GM18507 (cell line): ENCODE results near the gene HPGDS.
"Not testable (repeated sequence)": the region's sequence is repeated elsewhere in the genome, so short reads cannot be mapped to it uniquely, and the experiment has no call there.

ENCODE experiments used
- DNase-seq: peaks from one replicate; pipeline ENCODE4 v3.0.0; 2011; ENCODE audit warnings: low read depth; ENCODE audit not compliant: insufficient read length; ENCODE audit errors: extremely low spot score
- FAIRE-seq: peaks from 2 replicates; lab custom pipeline; 2011; peaks lifted over from hg19 to GRCh38; lab: Jason Lieb, UNC

The HPGDS gene

GRCh38 chr4:94359221-94359620, 16.6 kb upstream of the HPGDS start:
- no peak for FAIRE-seq

GRCh38 chr4:94358101-94358500, 15.5 kb upstream of the HPGDS start:
- FAIRE-seq (no peak), DNase-seq (no peak)

More at GRCh38 chr4:94359221-94359620, 16.6 kb upstream of the HPGDS start:
- no peak for DNase-seq

GRCh38 chr4:94357624-94358023, 15.0 kb upstream of the HPGDS start:
- DNase-seq, result no peak
- FAIRE-seq, result no peak

- FAIRE-seq, result no peak
- no peak for DNase-seq
These were observed 13.8 kb upstream of the HPGDS start for GRCh38 chr4:94356444-94356843.

GRCh38 chr4:94354474-94354896, 11.8 kb upstream of the HPGDS start:
- FAIRE-seq, result no peak

GRCh38 chr4:94352996-94353395, 10.4 kb upstream of the HPGDS start:
- DNase-seq (no peak), FAIRE-seq (no peak)

More at GRCh38 chr4:94354474-94354896, 11.8 kb upstream of the HPGDS start:
- DNase-seq, result no peak

GRCh38 chr4:94352163-94352562, 9.5 kb upstream of the HPGDS start:
- DNase-seq (no peak), FAIRE-seq (no peak)

GRCh38 chr4:94351319-94351718, 8.7 kb upstream of the HPGDS start:
- DNase-seq (no peak), FAIRE-seq (no peak)

GRCh38 chr4:94350095-94350494, 7.5 kb upstream of the HPGDS start:
- FAIRE-seq, result no peak

GRCh38 chr4:94349193-94349592, 6.6 kb upstream of the HPGDS start:
- no peak for DNase-seq
- FAIRE-seq, result no peak

More at GRCh38 chr4:94350095-94350494, 7.5 kb upstream of the HPGDS start:
- DNase-seq, result no peak

GRCh38 chr4:94348666-94349065, 6.0 kb upstream of the HPGDS start:
- no peak for DNase-seq
- FAIRE-seq, result no peak

- FAIRE-seq, result no peak
- no peak for DNase-seq
These were observed 3.9 kb upstream of the HPGDS start for GRCh38 chr4:94346541-94346940.

GRCh38 chr4:94345969-94346368, 3.3 kb upstream of the HPGDS start:
- DNase-seq, result no peak
- no peak for FAIRE-seq

GRCh38 chr4:94345266-94345665, 2.6 kb upstream of the HPGDS start:
- FAIRE-seq (no peak), DNase-seq (no peak)

- DNase-seq (no peak), FAIRE-seq (no peak)
These were observed 1.8 kb upstream of the HPGDS start for GRCh38 chr4:94344457-94344856.

GRCh38 chr4:94341481-94342370, 910 bp downstream of the HPGDS start:
- DNase-seq, result no peak
- no peak for FAIRE-seq

GRCh38 chr4:94339779-94340178, 2.9 kb downstream of the HPGDS start:
- DNase-seq (no peak), FAIRE-seq (no peak)

GRCh38 chr4:94338681-94339351, 3.8 kb downstream of the HPGDS start:
- DNase-seq, result no peak
- FAIRE-seq, result peak; percentile 53

- DNase-seq, FAIRE-seq: not testable (repeated sequence)
These were observed 5.8 kb downstream of the HPGDS start for GRCh38 chr4:94336791-94337190.

GRCh38 chr4:94336303-94336702, 6.3 kb downstream of the HPGDS start:
- FAIRE-seq, result no peak
- DNase-seq, result no peak

- no peak for DNase-seq
- FAIRE-seq, result no peak
These were observed 7.7 kb downstream of the HPGDS start for GRCh38 chr4:94334962-94335361.
